Coronary artery (tissue), 2 donors: ENCODE measurements around the gene GARIN5B.

Source experiments
- DNase-seq: peaks from one replicate; pipeline ENCODE4 v3.0.0-alpha.2; 2017; ENCODE audit warnings: low spot score
- H3K27ac ChIP-seq, 2 donors: fragments of 200-600 bp; sonication (generic); one replicate each; pipeline ENCODE4 v1.5.1; 2016 to 2019
- H3K4me3 ChIP-seq: fragments of 200-600 bp; sonication (generic); 2 replicates; pipeline ENCODE4 v1.5.1; 2016; ENCODE audit warnings: mild to moderate bottlenecking, moderate library complexity
- CTCF ChIP-seq: fragments of 200-600 bp; sonication (generic); IDR thresholded peaks from one replicate; pipeline ENCODE4 v1.5.1; 2019; ENCODE audit warnings: antibody characterized with exemption

Gene GARIN5B

GRCh38 chr19:55316646-55317045 lies 46.4 kb downstream of the GARIN5B start:
- Histone ChIP-seq H3K27ac (no peak overlapping the region), H3K4me3 (no peak overlapping the region)
- TF ChIP-seq CTCF: no peak
- DNase-seq: no peak

GRCh38 chr19:55315956-55316525 lies 47.0 kb downstream of the GARIN5B start:
- DNase-seq: no peak
- Histone ChIP-seq H3K27ac (no peak overlapping the region), H3K4me3 (no peak overlapping the region)
- no peak for TF ChIP-seq CTCF

GRCh38 chr19:55314396-55314795 lies 48.7 kb downstream of the GARIN5B start:
- H3K27ac ChIP-seq: no peak overlapping the region
- DNase-seq: no peak
- TF ChIP-seq CTCF: no peak
- no peak overlapping the region for H3K4me3 ChIP-seq

- no peak for DNase-seq
- Histone ChIP-seq H3K4me3 (no peak overlapping the region), H3K27ac (no peak overlapping the region)
- TF ChIP-seq CTCF: no peak
These were observed 50.2 kb downstream of the GARIN5B start for GRCh38 chr19:55312621-55313512.

- no peak for DNase-seq
- no peak overlapping the region for H3K27ac ChIP-seq
- no peak for TF ChIP-seq CTCF
- no peak overlapping the region for H3K4me3 ChIP-seq
These were observed 51.3 kb downstream of the GARIN5B start for GRCh38 chr19:55311797-55312196.

GRCh38 chr19:55311397-55311796 lies 51.7 kb downstream of the GARIN5B start:
- Histone ChIP-seq H3K27ac (no peak overlapping the region), H3K4me3 (no peak overlapping the region)
- no peak for DNase-seq
- TF ChIP-seq CTCF: no peak

- Histone ChIP-seq H3K4me3 (no peak overlapping the region), H3K27ac (no peak overlapping the region)
- no peak for TF ChIP-seq CTCF
- DNase-seq: no peak
These were observed 52.6 kb downstream of the GARIN5B start for GRCh38 chr19:55310498-55310897.
